Stimulated activated CD4-positive, alpha-beta T cell treated with anti-CD3 and anti-CD28 coated beads, Interleukin-12 subunit alpha, Interleukin-12 subunit beta, amount 100 ng/mL, for 4 hours (primary cell): ENCODE results near the gene ETV1.

Experiments used
- DNase-seq: peaks from one replicate; pipeline ENCODE4 v3.0.0-alpha.2; 2020

Gene ETV1

DNA sequence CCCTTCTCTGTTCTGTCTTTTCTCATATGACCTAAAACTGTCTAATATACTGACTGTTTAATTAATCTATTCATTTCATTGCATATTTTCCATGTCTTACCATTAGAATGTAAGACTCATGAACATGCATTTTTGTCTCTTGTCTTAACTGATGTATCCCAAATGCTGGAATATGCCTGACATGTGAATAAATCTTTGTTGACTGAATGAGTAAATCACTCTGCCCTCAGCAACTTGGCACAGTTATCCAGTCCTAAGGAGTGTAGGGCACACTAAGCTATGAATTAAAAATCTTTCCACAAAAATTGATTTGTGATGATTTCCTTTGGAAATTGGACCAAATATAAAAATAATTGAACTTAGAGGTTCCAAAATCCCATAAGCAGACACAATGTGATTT is 111.3 kb downstream of the ETV1 start:
- DNase-seq, result no peak

- no peak for DNase-seq
These were observed 113.9 kb downstream of the ETV1 start for GRCh38 chr7:13875496-13876074.

- DNase-seq, result no peak
These were observed 114.7 kb downstream of the ETV1 start for GRCh38 chr7:13874783-13875182.

GRCh38 chr7:13872709-13873108 is 116.8 kb downstream of the ETV1 start:
- no peak for DNase-seq

DNA sequence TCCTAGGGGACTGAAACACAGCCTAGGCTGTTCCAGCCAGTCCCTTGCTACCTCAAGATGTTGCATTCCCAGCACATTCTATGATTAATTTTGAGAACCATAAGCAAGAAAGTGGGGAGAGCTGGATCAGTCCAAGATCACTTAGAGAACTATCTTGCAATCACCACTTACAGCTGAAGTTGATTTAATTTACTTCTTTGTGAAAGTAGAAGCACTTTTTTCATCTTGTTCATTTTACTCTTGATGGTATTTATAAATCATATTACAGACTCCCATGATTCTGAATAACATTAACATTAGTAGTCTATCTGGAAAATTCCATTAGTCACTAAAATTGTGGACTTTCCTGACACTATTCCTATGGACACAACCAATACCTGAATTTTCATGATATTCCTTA is 118.5 kb downstream of the ETV1 start:
- no peak for DNase-seq

DNA sequence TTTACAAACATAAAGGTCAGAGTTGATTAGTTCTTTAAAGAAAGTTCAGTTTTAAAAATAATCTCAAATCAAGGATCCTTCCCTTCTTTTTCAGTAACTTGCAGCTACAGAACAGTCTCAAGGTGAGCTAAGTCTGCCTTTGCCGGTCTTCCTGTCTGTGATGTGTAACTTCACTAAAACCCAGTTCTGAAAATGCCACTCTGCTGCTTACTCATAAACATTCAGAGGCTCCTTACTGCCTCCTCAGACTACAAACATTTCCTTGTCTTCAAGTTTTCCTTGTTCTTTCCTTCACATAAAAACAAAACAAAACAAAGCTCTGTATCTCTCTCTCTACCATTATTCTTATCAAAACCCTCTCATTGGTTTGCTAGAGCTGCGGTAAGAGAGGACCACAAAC is 128.7 kb downstream of the ETV1 start:
- no peak for DNase-seq

DNA sequence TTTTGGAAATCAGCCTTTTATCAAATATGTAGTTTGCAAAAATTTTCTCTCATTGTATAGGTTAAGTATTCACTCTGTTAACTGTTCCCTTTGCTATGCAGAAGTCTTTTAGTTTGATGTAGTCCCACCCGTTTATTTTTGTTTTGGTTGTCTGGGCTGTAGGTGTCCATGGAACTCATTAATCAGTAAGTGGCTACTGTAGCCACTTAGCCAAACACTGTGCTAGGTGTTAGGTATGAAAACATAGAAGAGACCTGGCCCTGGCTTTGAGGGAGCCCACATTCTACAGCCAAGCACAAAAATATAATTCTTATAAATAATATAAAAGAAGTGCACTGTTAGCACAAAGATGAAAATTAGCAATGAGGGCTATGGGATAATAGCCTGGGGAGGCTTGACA is 133.5 kb downstream of the ETV1 start:
- no peak for DNase-seq

GRCh38 chr7:13852281-13852968 is 137.0 kb downstream of the ETV1 start:
- no peak for DNase-seq

GRCh38 chr7:13851736-13852135 is 137.7 kb downstream of the ETV1 start:
- DNase-seq, result no peak

DNA sequence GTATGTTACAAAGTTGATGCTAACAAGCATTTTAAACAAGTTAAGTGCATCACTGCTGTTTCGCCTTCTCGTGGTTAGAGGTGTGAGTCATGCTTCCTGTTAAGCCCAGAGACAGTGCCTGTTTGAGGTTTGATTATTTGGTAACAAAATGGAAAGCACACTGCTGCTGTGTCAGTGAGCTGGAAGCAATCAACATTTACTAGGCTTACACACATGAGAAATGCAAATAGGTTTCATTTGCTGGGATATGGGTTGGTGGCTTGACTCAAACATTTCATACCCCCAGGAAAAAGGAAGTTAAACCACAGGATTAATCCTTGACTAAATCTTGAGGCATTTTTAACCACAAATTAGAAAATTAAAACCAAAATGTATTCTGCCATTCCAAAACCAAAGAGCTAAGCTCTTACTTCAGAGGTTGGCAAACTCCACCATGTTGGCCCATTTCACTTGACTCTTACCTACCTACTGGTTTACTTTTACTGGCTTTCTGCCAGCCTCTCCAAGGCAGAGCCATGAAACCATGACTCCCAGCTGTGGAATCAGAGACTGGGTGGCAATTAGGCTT is 139.2 kb downstream of the ETV1 start:
- peak; percentile 1 for DNase-seq

DNA sequence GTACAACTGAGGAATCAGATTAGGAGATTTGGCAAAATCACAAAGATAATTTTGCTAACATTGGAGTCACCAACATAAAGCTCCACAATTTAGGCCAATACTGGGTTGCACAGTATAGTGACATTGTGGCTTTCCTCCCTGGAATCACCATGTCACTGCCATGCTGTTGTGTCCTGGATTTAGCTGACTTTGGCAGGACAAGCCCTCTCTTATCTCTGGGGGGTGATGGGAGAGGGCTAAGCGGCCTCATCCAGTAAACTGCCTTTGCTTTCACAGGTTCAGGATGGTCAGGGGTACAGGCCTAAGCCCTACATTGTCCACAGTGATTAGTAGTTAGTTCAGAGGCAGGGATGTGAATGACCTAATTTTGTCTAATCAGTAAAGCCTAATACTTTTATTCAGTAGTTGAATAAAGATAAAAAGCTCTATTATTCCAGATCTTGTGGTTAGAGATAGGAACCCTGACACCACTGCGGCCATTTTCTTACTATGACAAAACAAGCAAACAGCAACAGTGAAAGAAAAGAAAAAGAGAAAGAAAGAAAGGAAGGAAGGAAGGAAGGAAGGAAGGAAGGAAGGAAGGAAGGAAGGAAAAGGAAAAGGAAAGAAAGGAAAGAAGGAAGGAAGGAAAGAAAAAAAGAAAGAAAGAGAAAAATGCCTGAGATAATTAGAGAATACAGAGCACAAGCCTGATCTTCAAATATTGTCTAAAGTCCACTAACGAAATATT is 140.1 kb downstream of the ETV1 start:
- no peak for DNase-seq

DNA sequence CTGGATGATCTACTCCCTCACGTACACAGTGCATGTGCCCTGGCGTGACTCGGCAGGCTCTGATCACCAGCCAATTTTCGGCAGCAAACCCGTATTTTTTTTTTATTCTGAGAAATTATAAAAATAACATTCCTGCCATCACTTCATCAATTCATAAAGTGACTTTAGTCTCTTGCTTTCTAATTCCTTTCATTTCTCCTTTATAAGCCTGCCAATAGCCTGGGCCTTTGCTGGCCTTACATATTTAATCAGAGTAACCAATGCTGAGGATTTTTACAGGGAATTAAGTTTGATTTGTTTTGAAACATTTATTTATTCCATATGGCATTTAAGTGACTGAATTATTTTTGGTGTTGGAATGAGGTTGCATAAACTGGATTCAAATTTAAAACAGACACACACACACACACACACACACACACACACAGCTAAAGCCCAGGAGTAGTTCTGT is 140.8 kb downstream of the ETV1 start:
- no peak for DNase-seq

GRCh38 chr7:13846386-13846785 is 143.1 kb downstream of the ETV1 start:
- no peak for DNase-seq

DNA sequence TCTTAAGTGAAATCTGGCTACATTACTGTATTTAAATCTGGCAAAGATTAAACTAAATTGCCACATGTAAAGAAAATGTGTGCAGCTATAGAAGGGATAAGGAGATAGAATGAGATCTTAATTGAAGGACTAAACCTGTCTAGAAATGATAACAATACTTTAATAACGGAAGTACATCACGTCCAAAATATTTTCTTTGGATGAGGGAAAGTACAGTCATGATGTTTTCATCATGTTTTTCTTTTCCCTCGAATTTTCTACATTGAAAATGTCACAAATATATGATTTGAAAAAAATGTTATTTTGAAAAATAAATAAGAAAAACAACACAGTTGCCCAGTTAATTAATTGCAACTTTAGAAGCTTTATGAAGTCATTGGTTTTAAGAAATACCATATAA is 143.9 kb downstream of the ETV1 start:
- DNase-seq, result no peak

DNA sequence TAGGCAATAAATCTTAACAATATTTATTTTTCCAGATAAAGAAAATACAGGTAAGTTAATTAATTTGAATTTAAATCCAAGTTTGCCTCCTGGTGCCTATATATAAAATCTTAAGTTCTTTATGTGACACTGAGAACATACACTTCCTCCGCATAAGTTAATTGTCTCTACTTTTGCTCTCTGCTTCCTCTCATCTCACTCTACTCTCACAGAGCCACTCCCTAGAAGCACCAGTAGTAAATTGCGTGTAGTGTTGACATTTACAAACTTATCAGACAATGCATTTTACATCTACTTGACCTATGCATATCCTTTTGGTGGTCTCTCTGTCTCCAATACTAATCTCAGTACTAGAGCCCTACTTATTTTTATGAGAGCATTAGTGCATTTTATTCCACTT is 144.5 kb downstream of the ETV1 start:
- DNase-seq, result no peak

GRCh38 chr7:13841284-13841683 is 148.2 kb downstream of the ETV1 start:
- DNase-seq, result no peak
